NCI-H446 (cell line): ENCODE measurements around the gene ONECUT1.

Source experiments
- DNase-seq, 2 experiments: peaks; one replicate each; lab custom pipeline; 2025; lab: John Stamatoyannopoulos, UW

ONECUT1 gene

DNA sequence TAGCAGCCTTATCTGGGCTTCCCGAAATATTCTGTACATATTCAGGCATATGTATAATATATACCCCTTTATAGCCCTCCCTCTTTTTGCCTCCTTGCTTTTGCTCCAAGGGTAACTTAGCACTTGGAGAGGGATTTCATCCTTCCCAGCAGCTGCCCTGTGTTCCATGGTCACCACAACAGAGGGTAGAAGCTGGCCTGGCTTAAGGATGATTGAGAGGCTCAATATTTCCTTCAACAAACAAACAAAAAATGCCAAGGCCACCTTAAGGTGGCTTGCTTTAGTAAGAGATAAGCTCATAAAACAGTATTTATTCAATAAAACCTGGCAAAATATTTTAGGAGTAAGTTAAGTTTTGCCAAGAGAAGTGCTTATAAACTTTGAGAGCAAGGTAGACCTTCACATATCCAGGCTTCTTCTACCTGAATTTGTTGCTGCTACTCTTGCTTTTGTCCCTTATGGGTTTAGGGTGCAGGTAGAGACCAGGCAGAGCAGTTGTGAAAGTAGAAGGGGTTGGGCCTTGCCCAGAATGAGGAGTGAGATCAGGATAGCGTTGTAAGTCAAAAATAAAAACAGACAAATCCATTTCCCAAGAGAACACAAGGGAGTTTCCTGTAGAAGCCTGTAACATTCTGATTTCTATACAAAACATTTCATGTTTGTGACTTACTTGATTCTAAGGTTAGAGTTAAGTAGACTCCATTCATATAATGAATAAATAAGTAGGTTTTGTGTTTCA is 58.2 kb downstream of the ONECUT1 start:
- DNase-seq = no peak

DNA sequence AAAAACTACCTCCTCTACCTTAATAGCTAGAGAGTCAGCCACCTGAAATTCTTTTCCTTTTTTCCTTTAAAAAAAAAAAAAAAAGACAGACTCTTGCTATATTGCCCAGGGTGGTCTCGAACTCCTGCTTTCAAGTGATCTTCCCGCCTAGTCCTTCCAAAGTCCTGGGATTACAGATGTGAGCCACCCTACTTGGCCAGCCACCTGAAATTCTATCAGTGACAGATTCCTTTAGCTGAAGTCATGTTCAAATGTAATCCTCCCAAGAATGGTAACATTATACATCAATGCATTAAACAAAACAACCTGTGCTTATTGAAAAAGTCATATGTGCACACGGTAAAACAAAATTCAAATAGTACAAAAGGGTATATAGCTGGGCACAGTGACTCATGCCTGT is 59.1 kb downstream of the ONECUT1 start:
- no peak for DNase-seq

DNA sequence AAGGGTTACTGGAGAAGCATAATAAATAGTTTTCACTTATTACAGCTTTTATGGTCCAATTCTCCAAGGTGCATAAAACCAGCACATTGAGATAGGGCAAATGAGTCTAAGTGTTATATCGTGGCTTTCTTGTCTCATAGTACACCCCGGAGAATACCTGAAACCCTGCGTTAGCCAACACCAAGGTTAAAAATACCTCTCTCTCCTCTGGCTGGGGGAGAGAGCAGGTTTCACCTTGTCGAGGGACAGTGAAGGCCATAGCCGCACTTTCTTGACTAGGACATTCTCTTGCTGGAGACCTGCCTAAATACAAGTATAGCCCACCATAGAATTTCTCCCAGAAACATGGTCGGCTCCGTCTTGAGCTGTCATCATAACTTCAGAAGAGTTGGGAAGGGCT is 59.5 kb downstream of the ONECUT1 start:
- DNase-seq = no peak

DNA sequence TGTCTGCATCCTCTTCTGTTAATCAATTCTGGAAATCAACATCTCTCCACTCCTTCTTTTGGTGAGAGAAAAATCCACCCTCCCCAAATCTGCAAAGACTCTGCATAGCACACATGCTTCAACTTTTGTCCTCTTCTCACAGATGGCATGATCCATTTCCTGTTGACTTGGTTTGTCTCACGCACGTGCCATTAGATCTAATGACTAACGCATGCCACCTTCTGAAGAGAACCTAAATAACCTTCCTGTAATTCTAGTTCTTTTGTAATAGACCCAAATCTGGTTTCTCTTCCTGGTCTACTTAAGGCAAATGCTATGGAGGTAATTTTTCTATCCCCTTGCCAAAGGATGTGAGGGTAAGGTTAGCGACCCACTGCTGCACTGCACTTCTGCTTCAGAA is 60.0 kb downstream of the ONECUT1 start:
- no peak for DNase-seq

DNA sequence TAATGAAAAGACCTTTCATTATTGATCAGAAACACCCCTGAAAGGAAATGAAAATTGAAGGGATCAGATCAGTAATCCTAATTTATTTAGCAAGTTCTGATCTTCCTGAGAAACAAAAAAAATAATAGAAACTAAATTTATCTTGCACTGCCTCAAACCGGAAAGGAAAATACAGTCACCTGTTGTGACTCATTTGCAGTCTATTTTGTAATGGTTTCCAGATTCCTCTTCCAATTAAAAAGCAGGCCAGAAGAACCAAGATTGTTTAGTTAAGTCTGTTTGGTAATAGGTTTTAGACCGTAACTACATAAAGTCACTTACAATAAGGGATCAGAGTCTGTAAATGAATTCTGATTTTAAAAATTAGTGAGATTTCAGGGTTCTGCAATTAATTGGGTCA is 61.2 kb downstream of the ONECUT1 start:
- DNase-seq = no peak

DNA sequence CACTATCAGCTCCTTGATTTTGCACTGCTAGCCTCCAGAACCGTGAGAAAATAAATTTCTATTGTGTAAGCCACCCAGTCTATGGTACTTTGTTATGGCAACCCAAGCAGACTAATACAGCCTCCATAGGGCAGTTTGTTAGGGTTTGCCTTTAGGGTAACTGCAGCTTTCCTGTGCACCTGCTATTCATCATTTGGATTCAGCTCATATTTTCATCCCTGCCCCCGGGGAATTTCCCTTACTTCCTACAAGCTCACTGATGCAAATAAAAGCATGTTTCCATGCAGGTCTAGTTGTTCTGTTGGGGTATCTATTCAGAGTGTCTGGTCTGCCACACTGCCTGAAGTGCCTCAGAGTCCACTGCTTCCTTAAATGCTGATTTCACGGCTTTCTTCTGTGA is 62.3 kb downstream of the ONECUT1 start:
- no peak for DNase-seq

DNA sequence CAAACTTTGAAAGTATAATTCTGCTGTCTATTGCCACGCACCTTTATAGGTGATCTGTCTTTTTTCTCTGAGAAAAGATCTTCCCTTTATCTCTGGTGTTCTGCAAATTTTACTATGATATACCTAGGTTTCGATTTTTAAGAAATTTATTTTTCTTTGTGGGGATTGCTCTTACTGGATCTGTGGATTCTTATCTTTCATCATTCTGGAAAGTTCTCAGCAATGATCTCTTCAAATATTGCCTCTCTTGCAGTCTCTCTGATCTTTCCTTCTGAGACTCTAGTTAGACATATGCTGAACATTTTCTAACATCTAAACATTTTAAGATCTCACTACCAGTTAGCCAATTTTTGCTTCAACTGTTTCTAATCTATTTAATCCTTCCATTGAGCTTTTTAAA is 63.9 kb downstream of the ONECUT1 start:
- DNase-seq = no peak

DNA sequence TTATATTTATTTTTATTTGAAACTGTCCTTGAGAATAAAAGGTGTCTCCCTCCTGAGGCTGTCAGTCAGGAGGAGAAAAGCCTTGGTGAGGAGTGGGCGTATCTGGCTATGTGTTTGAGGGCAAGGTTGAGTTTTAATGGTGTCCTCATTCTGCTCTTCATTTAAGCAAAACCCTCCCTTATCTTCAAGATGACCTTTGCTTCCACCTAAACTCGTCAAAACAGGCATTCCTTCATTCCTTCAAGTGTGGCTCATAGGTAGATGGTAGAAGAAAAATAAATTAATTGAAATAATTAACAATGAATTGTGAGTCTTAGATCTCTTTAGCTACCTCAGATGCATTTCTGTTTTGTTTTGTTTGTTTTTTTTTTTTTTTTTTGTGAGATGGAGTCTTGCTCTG is 71.6 kb downstream of the ONECUT1 start:
- no peak for DNase-seq

DNA sequence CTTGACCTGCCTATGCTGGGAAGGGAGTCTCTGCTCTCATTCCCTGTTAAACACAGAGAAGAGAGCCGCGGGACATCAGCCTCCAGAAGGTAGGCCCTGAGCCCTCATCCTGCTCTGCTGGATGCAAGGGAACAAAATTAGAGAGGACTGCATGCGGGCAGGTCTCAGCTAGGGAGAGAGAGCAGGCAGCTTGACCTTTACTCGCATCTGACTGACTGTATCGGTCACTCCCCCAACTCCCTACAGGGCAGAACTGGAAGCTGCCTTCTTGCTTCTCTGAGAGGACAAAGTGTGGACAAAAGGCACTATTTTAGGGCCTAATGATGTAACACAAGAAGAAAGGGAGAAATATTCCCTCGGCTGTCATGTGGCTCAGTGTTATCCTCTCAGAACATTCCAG is 72.2 kb downstream of the ONECUT1 start:
- no peak for DNase-seq

DNA sequence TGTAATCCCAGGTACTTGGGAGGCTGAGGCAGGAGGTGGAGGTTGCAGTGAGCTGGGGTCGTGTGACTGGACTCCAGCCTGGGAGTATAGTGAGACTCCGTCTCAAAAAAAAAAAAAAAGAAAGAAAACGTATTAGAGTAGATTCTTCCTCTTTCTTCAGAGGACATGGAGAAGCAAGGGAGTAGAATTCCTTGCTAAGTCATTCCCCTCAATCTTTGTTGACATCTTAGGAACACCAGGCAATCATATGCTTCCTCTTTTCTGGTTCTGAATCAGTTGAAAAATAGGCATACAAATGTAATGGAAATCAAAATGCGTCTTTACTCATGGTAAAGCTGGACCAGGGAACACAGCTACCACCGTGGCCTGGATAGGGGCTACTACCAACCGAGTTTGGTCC is 72.7 kb downstream of the ONECUT1 start:
- DNase-seq = no peak

DNA sequence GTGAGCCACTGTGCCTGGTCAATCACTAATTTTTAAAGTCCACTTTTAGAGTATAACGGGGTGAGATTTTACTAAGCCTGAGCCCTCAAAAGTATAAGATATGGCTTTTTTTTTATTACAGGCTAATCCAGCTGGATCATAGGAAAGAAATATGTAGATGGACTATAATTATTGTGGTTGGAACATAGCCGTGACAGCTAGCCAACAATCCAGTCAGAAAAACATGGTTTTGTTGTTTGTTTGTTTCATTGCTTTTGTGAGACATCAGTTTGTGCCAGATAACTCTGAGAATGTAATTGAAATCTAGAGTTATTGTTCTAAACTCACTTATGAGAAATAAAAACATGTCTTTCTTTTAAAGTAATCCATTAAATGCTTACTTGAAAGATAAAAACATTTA is 73.6 kb downstream of the ONECUT1 start:
- no peak for DNase-seq

DNA sequence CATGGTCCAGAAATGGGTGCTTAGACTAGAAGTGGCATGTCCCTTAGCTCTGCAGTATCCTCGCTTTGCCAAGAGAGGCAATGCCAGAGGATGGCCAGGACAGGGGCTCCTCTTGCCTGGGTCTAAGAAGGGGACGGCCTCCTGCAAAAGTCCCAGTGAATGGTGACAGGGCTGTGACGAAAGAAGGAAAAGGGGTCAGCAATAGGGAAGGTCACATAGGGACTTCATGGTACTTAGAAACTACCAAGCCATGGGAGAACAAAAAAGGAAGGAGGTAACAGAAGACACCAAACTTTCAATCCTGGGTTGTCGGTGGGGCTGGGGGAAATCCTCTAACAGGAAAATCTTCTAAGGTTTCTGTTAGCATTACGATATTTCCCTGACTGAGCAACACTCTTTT is 74.7 kb downstream of the ONECUT1 start:
- DNase-seq = no peak

DNA sequence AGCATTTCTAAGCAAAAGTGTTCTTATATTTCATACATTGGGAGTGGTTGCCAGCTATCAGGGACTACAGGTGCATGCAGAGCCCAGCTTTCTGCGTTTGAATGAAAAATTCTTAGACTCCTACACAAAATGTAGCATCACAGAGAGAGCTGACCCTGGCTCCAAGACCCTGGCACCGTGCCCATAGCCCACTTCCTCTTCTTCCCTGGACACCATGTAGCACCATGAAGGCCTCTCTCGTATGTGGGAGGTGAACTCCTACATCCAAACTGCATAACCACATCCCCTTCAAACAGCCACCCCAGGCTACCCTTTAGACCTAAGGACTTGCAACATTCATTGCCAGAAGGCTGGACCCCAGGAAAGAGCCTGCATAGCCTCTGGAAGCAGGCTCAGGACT is 75.2 kb downstream of the ONECUT1 start:
- no peak for DNase-seq

DNA sequence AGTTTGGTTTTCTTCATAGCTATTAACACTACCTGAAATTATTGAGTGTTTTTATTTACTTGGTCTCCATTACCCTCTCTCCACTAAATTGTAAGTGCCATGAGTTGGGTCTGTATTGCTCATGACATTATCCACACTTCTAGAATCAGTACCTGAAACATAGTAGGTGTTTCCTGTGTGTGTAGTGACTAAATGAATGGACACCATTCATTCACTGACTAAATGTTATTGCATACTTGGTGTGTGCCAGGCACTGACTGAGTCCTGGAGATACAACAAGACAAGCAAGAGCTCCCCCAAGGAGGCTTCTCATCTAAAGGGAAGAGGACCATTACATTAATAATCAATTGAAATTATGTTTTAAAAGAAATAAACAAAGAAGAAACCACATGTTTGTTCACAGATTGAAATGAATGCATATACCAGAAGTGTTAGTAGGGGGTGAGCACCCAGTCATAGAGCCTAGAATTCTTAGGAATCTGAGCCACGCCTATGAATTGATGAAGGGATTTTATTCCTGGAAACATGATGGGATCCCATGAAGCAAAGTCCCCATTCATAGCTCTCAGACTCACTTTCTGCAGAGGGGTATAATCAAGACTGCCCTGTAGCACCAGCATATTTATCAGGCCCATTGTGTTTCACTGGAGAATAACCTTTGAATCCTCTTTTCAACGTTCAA is 79.3 kb downstream of the ONECUT1 start:
- no peak for DNase-seq

DNA sequence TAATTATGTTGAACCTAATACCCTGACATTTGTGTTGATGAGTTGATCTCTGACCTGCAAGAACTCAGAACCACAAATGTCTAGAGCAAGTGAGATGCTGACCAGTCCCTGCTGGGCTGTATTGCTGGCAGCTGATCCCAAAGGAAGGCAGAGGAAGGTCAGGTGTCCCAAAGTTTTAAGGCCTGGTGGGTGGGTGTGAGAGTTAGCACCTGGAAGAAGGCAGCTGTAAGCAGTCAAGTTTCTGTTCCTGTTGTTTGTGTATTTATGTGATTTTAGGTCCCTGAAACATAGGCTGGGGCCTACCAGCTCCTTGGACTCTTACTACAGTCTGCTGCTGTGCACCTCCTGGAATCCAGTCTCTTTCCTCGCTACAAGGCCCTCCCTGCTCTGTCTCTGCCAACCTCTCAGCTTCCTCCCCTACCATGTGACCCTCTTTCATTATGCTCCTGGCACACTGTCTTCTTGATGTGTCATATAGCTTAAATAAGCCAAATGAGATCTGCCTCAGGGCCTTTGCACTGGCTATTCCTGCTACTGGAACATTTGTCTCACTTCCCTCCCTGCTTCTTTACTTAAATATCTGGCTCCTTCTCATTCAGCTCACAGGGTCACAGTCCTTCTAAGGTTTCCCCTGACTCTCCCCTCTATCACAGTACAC is 80.0 kb downstream of the ONECUT1 start:
- no peak for DNase-seq

DNA sequence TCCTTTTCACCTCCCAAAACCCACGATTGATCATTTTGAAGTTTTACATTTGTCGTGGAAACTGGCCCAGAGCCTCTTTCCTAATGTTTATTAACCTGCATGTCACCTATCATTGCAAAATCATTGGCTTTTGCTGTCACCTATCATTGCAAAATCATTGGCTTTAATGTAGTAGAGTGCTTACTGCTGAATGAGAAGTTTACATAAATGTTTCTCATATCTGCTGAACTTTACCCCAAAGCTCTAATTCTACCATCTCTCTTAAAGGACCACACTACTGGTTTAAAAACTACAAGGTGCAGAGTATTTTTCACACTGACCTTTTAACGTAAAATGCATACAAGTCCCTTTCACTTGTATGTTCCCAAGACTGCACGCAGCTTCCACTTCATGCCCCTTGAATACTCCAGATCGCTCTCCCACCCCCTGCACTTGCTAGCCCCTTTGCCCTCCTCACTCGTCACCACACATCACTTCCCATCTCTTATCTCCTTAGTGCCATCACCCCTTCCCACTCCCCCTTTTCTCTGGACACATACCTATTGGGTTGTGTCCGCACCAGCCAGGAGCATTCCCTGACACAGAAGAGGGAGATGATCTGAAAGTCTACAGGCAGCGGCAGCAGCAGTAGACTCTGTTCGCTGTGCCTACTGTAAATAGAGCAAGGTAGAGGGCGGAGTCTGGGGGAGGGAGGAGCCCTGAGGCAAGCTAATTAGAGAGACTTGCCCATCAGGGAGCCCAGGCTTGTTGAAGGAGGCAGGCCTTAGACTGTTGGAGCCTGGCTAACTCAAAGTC is 80.8 kb downstream of the ONECUT1 start:
- DNase-seq = no peak
